Mucosa of rectum (tissue), 2 donors: Measurements from ENCODE around the gene TDP1.

Experiments
- H3K27ac ChIP-seq, 2 donors: one replicate each; pipeline ENCODE4 v1.7.0; 2013; ENCODE audit warnings: inconsistent platforms in 2 of 2, low read depth in 2 of 2, low read length in 2 of 2
- H3K27me3 ChIP-seq, 2 donors: one replicate each; pipeline ENCODE4 v1.7.0; 2013; ENCODE audit warnings: low read length in 2 of 2; ENCODE audit not compliant: control insufficient read depth in 2 of 2, insufficient read depth in 2 of 2
- H3K36me3 ChIP-seq, 2 donors: one replicate each; pipeline ENCODE4 v1.7.0; 2013; ENCODE audit warnings: low read length in 2 of 2; ENCODE audit not compliant: control insufficient read depth in 2 of 2, insufficient read depth in 2 of 2
- H3K4me1 ChIP-seq, 2 donors: one replicate each; pipeline ENCODE4 v1.7.0; 2013; ENCODE audit warnings: low read length in 2 of 2, mild to moderate bottlenecking in 1 of 2; ENCODE audit not compliant: control insufficient read depth in 2 of 2, insufficient read depth in 2 of 2
- H3K4me3 ChIP-seq, 2 donors: one replicate each; pipeline ENCODE4 v1.7.0; 2013; ENCODE audit warnings: low read length in 2 of 2
- H3K9ac ChIP-seq, 2 donors: one replicate each; pipeline ENCODE4 v1.7.0; 2013; ENCODE audit warnings: low read length in 2 of 2, low read depth in 1 of 2, mild to moderate bottlenecking in 1 of 2
- H3K9me3 ChIP-seq, 2 donors: one replicate each; pipeline ENCODE4 v1.7.0; 2013; ENCODE audit warnings: low read length in 2 of 2; ENCODE audit not compliant: control insufficient read depth in 2 of 2
- donor health status: healthy.
- donor health status: Normal muscosa, but diverticular disease.

Gene TDP1

GRCh38 chr14:89955745-89956660 is at the start of gene TDP1:
Gene TDP1, plus strand, starts transcription at chr14:89955927. Its CDS starts 7,188 bp downstream, at chr14:89963115.
- Histone ChIP-seq H3K27me3 (no peaks in the 10 kb centered on the region), H3K4me3 (peak within 1 kb of the TSS; percentile 87 to 88), H3K27ac (peak within 1 kb of the TSS; percentile 92 to 96), H3K9ac (peak within 1 kb of the TSS; percentile 83 to 86), H3K9me3 (no peaks in the 10 kb centered on the region), H3K36me3 (peaks cover 0 to 4% of the 10 kb centered on the region in 2 donors), H3K4me1 (peaks cover 16% of the 10 kb centered on the region in 2 donors)

- Histone ChIP-seq H3K27me3 (no peaks in the 10 kb centered on the region), H3K4me1 (peaks cover 0 to under 1% of the 10 kb centered on the region in 2 donors), H3K9ac (no peak overlapping the region), H3K27ac (no peak overlapping the region), H3K4me3 (no peak overlapping the region), H3K36me3 (no peaks in the 10 kb centered on the region), H3K9me3 (no peaks in the 10 kb centered on the region)
Observed at GRCh38 chr14:89906000-89906399, 49.7 kb upstream of the TDP1 start.

- no peak overlapping the region for H3K27ac ChIP-seq
- H3K9me3 ChIP-seq: no peaks in the 10 kb centered on the region
- H3K4me3 ChIP-seq: no peak overlapping the region
- H3K9ac ChIP-seq: no peak overlapping the region
- peaks cover 8 to 10% of the 10 kb centered on the region in 2 donors for H3K4me1 ChIP-seq
- no peaks in the 10 kb centered on the region for H3K36me3 ChIP-seq
- H3K27me3 ChIP-seq: no peaks in the 10 kb centered on the region
Observed at GRCh38 chr14:89907655-89908054, 48.1 kb upstream of the TDP1 start.

- no peaks in the 10 kb centered on the region for H3K9me3 ChIP-seq
- no peak overlapping the region for H3K27ac ChIP-seq
- no peak overlapping the region for H3K4me3 ChIP-seq
- H3K4me1 ChIP-seq: peaks cover 11 to 17% of the 10 kb centered on the region in 2 donors
- no peaks in the 10 kb centered on the region for H3K36me3 ChIP-seq
- H3K27me3 ChIP-seq: no peaks in the 10 kb centered on the region
- H3K9ac ChIP-seq: no peak overlapping the region
Observed at GRCh38 chr14:89908712-89909450, 46.8 kb upstream of the TDP1 start.

- no peak overlapping the region for H3K27ac ChIP-seq
- no peaks in the 10 kb centered on the region for H3K36me3 ChIP-seq
- no peaks in the 10 kb centered on the region for H3K27me3 ChIP-seq
Observed at GRCh38 chr14:89909586-89909985, 46.1 kb upstream of the TDP1 start.

GRCh38 chr14:89910691-89911009 is 45.1 kb upstream of the TDP1 start:
- peak overlapping the region in 1 of 2 donors; percentile 13 for H3K9ac ChIP-seq
- H3K27me3 ChIP-seq: no peaks in the 10 kb centered on the region
- no peaks in the 10 kb centered on the region for H3K9me3 ChIP-seq
- H3K27ac ChIP-seq: peak overlapping the region in 1 of 2 donors; percentile 46
- no peaks in the 10 kb centered on the region for H3K36me3 ChIP-seq
- peak overlapping the region; percentile 36 to 55 for H3K4me3 ChIP-seq
- H3K4me1 ChIP-seq: peaks cover 11 to 17% of the 10 kb centered on the region in 2 donors

More at GRCh38 chr14:89909586-89909985, 46.1 kb upstream of the TDP1 start:
- peaks cover 11 to 17% of the 10 kb centered on the region in 2 donors for H3K4me1 ChIP-seq
- no peaks in the 10 kb centered on the region for H3K9me3 ChIP-seq
- H3K9ac ChIP-seq: no peak overlapping the region
- H3K4me3 ChIP-seq: no peak overlapping the region

- peaks cover 11 to 17% of the 10 kb centered on the region in 2 donors for H3K4me1 ChIP-seq
- H3K9ac ChIP-seq: peak overlapping the region in 1 of 2 donors; percentile 13
- H3K4me3 ChIP-seq: peak overlapping the region; percentile 36 to 55
Observed at GRCh38 chr14:89911010-89911919, 44.5 kb upstream of the TDP1 start.

GRCh38 chr14:89912221-89912620 is 43.5 kb upstream of the TDP1 start:
- no peaks in the 10 kb centered on the region for H3K9me3 ChIP-seq
- H3K36me3 ChIP-seq: no peaks in the 10 kb centered on the region
- H3K9ac ChIP-seq: no peak overlapping the region
- no peaks in the 10 kb centered on the region for H3K27me3 ChIP-seq
- peaks cover 11 to 17% of the 10 kb centered on the region in 2 donors for H3K4me1 ChIP-seq
- H3K4me3 ChIP-seq: no peak overlapping the region
- H3K27ac ChIP-seq: peak overlapping the region in 1 of 2 donors; percentile 46

More at GRCh38 chr14:89911010-89911919, 44.5 kb upstream of the TDP1 start:
- no peaks in the 10 kb centered on the region for H3K36me3 ChIP-seq
- H3K27ac ChIP-seq: peak overlapping the region; percentile 3 to 46
- no peaks in the 10 kb centered on the region for H3K9me3 ChIP-seq
- H3K27me3 ChIP-seq: no peaks in the 10 kb centered on the region

- Histone ChIP-seq H3K9ac (no peak overlapping the region), H3K9me3 (no peaks in the 10 kb centered on the region), H3K4me1 (peaks cover 11 to 17% of the 10 kb centered on the region in 2 donors), H3K27me3 (no peaks in the 10 kb centered on the region), H3K27ac (no peak overlapping the region), H3K4me3 (no peak overlapping the region), H3K36me3 (no peaks in the 10 kb centered on the region)
Observed at GRCh38 chr14:89912667-89913211, 43.0 kb upstream of the TDP1 start.
